ENCODE data around the gene PDE8A. TPM values are rescaled to one million over a fixed set of nuclear protein-coding genes. Genes with fewer than 3 reads are reported as not detected.

The PDE8A gene
- total RNA-seq, 1 donor from 2014 or later = 8.6 TPM

GRCh38 chr15:85064710-85065109, 83.1 kb downstream of the PDE8A start:
- no peak for DNase-seq (ENCODE audit: low read depth, low spot score)
- H3K27me3 Mint-ChIP-seq (ENCODE audit: low read depth) = no peaks in the 10 kb centered on the region
- TF ChIP-seq CTCF (conservative IDR thresholded peaks at IDR 0.05) = no peak
- H3K4me3 Mint-ChIP-seq = no peak overlapping the region
- H3K4me1 Mint-ChIP-seq = no peaks in the 10 kb centered on the region
- peaks cover 7% of the 10 kb centered on the region for H3K9me3 Mint-ChIP-seq
- no peak overlapping the region for H3K27ac Mint-ChIP-seq (ENCODE audit: unreplicated experiment)
- H3K36me3 Mint-ChIP-seq (ENCODE audit: low read depth) = peaks cover 10% of the 10 kb centered on the region

- Mint-ChIP-seq H3K27ac (ENCODE audit: unreplicated experiment) (no peak overlapping the region), H3K4me1 (no peaks in the 10 kb centered on the region)
Measured at GRCh38 chr15:85071061-85071460, 89.4 kb downstream of the PDE8A start.

GRCh38 chr15:85071504-85071903, 89.8 kb downstream of the PDE8A start:
- peaks cover 2% of the 10 kb centered on the region for H3K36me3 Mint-ChIP-seq (ENCODE audit: low read depth)
- no peak for TF ChIP-seq CTCF (conservative IDR thresholded peaks at IDR 0.05)
- H3K27ac Mint-ChIP-seq (ENCODE audit: unreplicated experiment) = no peak overlapping the region
- no peak overlapping the region for H3K4me3 Mint-ChIP-seq
- DNase-seq (ENCODE audit: low read depth, low spot score) = no peak
- H3K9me3 Mint-ChIP-seq = no peaks in the 10 kb centered on the region
- no peaks in the 10 kb centered on the region for H3K4me1 Mint-ChIP-seq
- no peaks in the 10 kb centered on the region for H3K27me3 Mint-ChIP-seq (ENCODE audit: low read depth)

More at GRCh38 chr15:85071061-85071460, 89.4 kb downstream of the PDE8A start:
- DNase-seq (ENCODE audit: low read depth, low spot score) = no peak
- no peaks in the 10 kb centered on the region for H3K9me3 Mint-ChIP-seq
- H3K36me3 Mint-ChIP-seq (ENCODE audit: low read depth) = peaks cover 2% of the 10 kb centered on the region
- H3K4me3 Mint-ChIP-seq = no peak overlapping the region
- no peak for TF ChIP-seq CTCF (conservative IDR thresholded peaks at IDR 0.05)
- no peaks in the 10 kb centered on the region for H3K27me3 Mint-ChIP-seq (ENCODE audit: low read depth)

GRCh38 chr15:85072917-85073316, 91.3 kb downstream of the PDE8A start:
- Mint-ChIP-seq H3K4me3 (no peak overlapping the region), H3K36me3 (ENCODE audit: low read depth) (peaks cover 6% of the 10 kb centered on the region), H3K4me1 (no peaks in the 10 kb centered on the region), H3K9me3 (no peaks in the 10 kb centered on the region), H3K27ac (ENCODE audit: unreplicated experiment) (no peak overlapping the region), H3K27me3 (ENCODE audit: low read depth) (no peaks in the 10 kb centered on the region)
- DNase-seq (ENCODE audit: low read depth, low spot score) = no peak
- TF ChIP-seq CTCF (conservative IDR thresholded peaks at IDR 0.05) = no peak

- Mint-ChIP-seq H3K4me1 (no peaks in the 10 kb centered on the region), H3K36me3 (ENCODE audit: low read depth) (peaks cover 7% of the 10 kb centered on the region), H3K27ac (ENCODE audit: unreplicated experiment) (no peak overlapping the region), H3K9me3 (no peaks in the 10 kb centered on the region), H3K27me3 (ENCODE audit: low read depth) (no peaks in the 10 kb centered on the region), H3K4me3 (no peak overlapping the region)
- DNase-seq (ENCODE audit: low read depth, low spot score) = no peak
- no peak for TF ChIP-seq CTCF (conservative IDR thresholded peaks at IDR 0.05)
Measured at GRCh38 chr15:85073556-85074194, 92.0 kb downstream of the PDE8A start.
